Ascending aorta (tissue), 2 donors: ENCODE data around the gene SEZ6L. TPM values are rescaled to one million over a fixed set of nuclear protein-coding genes. Genes with fewer than 3 reads are reported as not detected.
"Not testable (repeated sequence)": the region's sequence is repeated elsewhere in the genome, so short reads cannot be mapped to it uniquely, and the experiment has no call there.

Experiments used
- DNase-seq, 2 donors: peaks; one replicate each; pipeline ENCODE4 v3.0.0-alpha.2; 2019; ENCODE audit warnings: low spot score in 2 of 2
- H3K27ac ChIP-seq, 2 donors: fragments of 200-600 bp; sonication (generic); one replicate each; pipeline ENCODE4 v1.5.1; 2016 to 2017; ENCODE audit warnings: mild to moderate bottlenecking in 1 of 2
- H3K27me3 ChIP-seq: fragments of 200-600 bp; sonication (generic); one replicate; pipeline ENCODE4 v1.5.1; 2017
- H3K36me3 ChIP-seq, 2 donors: fragments of 200-600 bp; sonication (generic); one replicate each; pipeline ENCODE4 v1.5.1; 2016
- H3K4me1 ChIP-seq, 2 donors: fragments of 200-600 bp; sonication (generic); one replicate each; pipeline ENCODE4 v1.5.1; 2016 to 2017; ENCODE audit warnings: mild to moderate bottlenecking in 1 of 2
- H3K4me3 ChIP-seq, 2 donors: fragments of 200-600 bp; sonication (generic); one replicate each; pipeline ENCODE4 v1.5.1; 2016 to 2017; ENCODE audit warnings: mild to moderate bottlenecking in 1 of 2
- H3K9me3 ChIP-seq, 2 donors: fragments of 200-600 bp; sonication (generic); one replicate each; pipeline ENCODE4 v1.5.1; 2016
- CTCF ChIP-seq, 3 experiments: fragments of 200-600 bp in 2 of 3; fragments of 450-650 bp in 1 of 3; sonication (generic) in 2 of 3; IDR thresholded peaks; one replicate each; pipeline ENCODE4 v1.5.1; 2016 to 2019; ENCODE audit warnings: antibody characterized with exemption in 3 of 3, mild to moderate bottlenecking in 1 of 3, moderate library complexity in 1 of 3
- intact Hi-C: fragments of 100-400 bp; cut with DNase I; formaldehyde crosslinking; loops from one replicate; pipeline ENCODE4 v1.15.1; 2023
- total RNA-seq: library from RNA; depleted of rRNA; stranded (reverse); fragments of >200 nt; gene quantifications from one replicate; pipeline ENCODE4 v1.1.0, GENCODE V29; 2016

SEZ6L gene
- total RNA-seq, 1 donor from 2014 or later = not detected

- no peak for TF ChIP-seq CTCF (IDR thresholded peaks at IDR 0.05)
- Histone ChIP-seq H3K4me1 (no peaks in the 10 kb centered on the region), H3K27ac (no peak overlapping the region), H3K27me3 (no peaks in the 10 kb centered on the region), H3K9me3 (no peaks in the 10 kb centered on the region), H3K4me3 (no peak overlapping the region), H3K36me3 (no peaks in the 10 kb centered on the region)
- intact Hi-C loops = loop anchor here (2.0 kb wide), 1 partner anchor 62 kb away; no protein-coding TSS in a partner anchor
- no peak for DNase-seq
Observed at GRCh38 chr22:26399289-26399688, 230.0 kb downstream of the SEZ6L start.

DNA sequence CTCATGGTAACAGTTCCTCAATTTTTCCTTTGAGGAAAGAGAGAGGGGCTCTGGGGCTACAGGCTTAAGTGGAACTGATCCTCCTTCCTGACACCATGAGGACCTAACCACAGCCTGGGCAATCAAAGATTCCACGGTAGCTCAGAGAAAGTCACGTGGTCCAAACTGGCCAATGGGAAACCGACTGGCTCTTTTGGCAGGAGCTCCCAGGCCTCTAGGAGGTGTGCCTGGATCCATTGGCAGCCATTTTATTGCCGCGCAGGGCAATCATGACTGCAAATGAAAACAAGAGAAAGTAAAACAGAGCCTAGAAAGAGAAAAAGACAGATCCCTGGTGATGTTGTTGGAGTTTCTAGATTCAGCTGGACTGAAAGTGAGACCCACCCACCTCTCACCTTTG is 232.5 kb downstream of the SEZ6L start:
- intact Hi-C loops = no loop called here
- H3K27ac ChIP-seq = no peak overlapping the region
- no peak overlapping the region for H3K4me3 ChIP-seq
- no peaks in the 10 kb centered on the region for H3K9me3 ChIP-seq
- no peaks in the 10 kb centered on the region for H3K4me1 ChIP-seq
- TF ChIP-seq CTCF (IDR thresholded peaks at IDR 0.05) = no peak
- H3K36me3 ChIP-seq = no peaks in the 10 kb centered on the region
- H3K27me3 ChIP-seq = no peaks in the 10 kb centered on the region
- no peak for DNase-seq

GRCh38 chr22:26404851-26405421 is 235.7 kb downstream of the SEZ6L start:
- no peaks in the 10 kb centered on the region for H3K27me3 ChIP-seq
- no peaks in the 10 kb centered on the region for H3K36me3 ChIP-seq
- DNase-seq = no peak
- intact Hi-C loops = no loop called here
- H3K27ac ChIP-seq = no peak overlapping the region
- no peak for TF ChIP-seq CTCF (IDR thresholded peaks at IDR 0.05)
- no peak overlapping the region for H3K4me3 ChIP-seq
- no peaks in the 10 kb centered on the region for H3K4me1 ChIP-seq
- no peaks in the 10 kb centered on the region for H3K9me3 ChIP-seq

DNA sequence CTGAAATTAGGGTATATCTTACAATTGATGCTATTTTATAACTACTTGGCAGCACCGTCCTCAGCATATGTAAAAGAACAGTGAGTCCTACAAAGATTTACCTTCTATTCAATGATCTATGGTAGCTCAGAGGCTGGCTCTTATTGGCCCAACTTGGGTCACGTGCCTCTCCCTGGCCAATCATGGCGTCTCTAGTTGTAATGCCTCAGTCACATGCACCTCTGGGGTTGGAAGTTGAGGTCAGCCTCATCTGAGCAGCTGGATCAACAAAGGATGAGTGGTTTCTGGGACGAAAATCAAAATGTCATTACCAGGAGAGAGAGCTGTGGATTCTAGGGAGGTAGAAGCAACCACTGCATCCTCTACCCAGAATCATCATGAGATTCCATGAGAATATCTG is 236.9 kb downstream of the SEZ6L start:
- Histone ChIP-seq H3K9me3 (no peaks in the 10 kb centered on the region), H3K4me1 (no peaks in the 10 kb centered on the region), H3K27ac (no peak overlapping the region), H3K27me3 (no peaks in the 10 kb centered on the region), H3K4me3 (no peak overlapping the region), H3K36me3 (no peaks in the 10 kb centered on the region)
- DNase-seq = no peak
- intact Hi-C loops = no loop called here
- TF ChIP-seq CTCF (IDR thresholded peaks at IDR 0.05) = no peak

DNA sequence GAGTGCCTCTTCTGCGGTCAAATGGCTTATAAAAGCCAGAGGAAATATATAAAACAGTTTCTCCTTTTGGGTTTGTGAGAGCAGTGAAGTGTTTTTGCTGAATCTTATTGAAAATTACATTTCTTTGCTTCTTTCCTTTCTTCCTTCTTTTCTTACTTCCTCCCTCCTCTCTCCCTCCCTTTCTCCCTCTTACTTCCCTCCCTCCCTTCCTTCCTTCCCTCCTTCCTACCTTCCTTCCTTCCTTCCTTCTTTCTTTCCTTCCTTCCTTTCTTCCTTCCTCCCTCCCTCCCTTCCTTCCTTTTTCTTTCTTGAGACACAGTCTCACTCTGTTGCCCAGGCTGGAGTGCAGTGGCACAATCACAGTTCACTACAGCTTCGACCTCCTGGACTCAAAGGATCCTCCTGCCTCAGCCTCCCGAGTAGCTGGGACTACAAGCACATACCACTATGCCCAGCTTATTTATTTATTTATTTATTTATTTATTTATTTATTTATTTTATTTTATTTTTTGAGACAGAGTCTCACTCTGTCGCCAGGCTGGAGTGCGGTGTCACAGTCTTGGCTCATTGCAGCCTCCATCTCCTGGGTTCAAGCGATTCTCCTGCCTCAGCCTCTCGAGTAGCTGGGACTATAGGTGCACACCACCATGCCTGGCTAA is 239.4 kb downstream of the SEZ6L start:
- H3K36me3 ChIP-seq, H3K4me1 ChIP-seq, H3K9me3 ChIP-seq, H3K27ac ChIP-seq, H3K27me3 ChIP-seq, intact Hi-C loops, H3K4me3 ChIP-seq, DNase-seq: not testable (repeated sequence)

DNA sequence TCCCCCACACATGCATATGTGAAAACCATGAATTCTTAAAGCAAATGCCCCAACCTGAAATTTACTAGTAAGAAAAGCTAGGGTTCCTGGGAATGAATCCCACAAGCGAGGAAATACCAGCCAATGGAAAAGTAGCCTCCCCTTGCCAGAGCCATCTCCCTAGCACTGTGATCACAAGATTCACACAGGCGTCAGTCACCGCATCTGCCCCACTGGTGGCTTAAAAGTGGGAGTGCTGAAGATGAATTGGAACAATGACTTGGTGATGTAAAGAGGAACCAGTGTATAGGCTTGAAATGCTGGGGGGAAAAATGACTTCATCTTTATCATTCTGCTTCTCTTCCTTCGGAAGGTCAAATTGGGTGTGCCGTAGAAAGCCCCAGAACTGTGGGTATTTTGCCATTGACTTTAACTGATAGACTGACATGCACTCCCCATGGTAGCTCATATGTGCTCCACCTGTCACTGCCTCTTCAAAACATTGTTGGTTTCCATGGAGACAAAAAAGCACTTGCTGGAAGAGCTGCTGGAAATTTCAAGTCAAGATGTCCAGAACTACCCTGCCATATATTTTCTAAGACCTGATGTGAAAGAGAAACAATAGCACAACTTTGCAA is 240.6 kb downstream of the SEZ6L start:
- no peaks in the 10 kb centered on the region for H3K36me3 ChIP-seq
- H3K27me3 ChIP-seq = no peaks in the 10 kb centered on the region

More for the DNA sequence above, 240.6 kb downstream of the SEZ6L start:
- Histone ChIP-seq H3K27ac (no peak overlapping the region), H3K4me1 (no peaks in the 10 kb centered on the region), H3K9me3 (no peaks in the 10 kb centered on the region), H3K4me3 (no peak overlapping the region)
- TF ChIP-seq CTCF (IDR thresholded peaks at IDR 0.05) = no peak
- intact Hi-C loops = no loop called here
- DNase-seq = no peak
